A549 (cell line): ENCODE data around the gene PTPRN2. TPM values are rescaled to one million over a fixed set of nuclear protein-coding genes. Genes with fewer than 3 reads are reported as not detected.

Source experiments
- ATAC-seq, 2 experiments: fragments of 200-7000 bp in 1 of 2; fragments of >200 bp in 1 of 2; cut with Nextera tagmentation in 1 of 2; cut with Tn5 transposase in 1 of 2; 3 replicates each; pipeline versions ENCODE4 v1.8.0 to v1.9.1; 2018 to 2020; ENCODE audit warnings: mild to moderate bottlenecking in 1 of 2, moderate library complexity in 1 of 2
- CTCF ChIA-PET: fragments of 300-600 bp; sonication (Branson Sonifier 250); formaldehyde crosslinking; extraction: SDS; loops from one replicate; lab custom pipeline; 2021; ENCODE audit warnings: antibody characterized with exemption, inconsistent platforms; lab: Yijun Ruan, JAX
- POLR2A ChIA-PET: fragments of 350-600 bp; formaldehyde crosslinking; extraction: SDS; loops from one replicate; lab custom pipeline; 2021; ENCODE audit warnings: antibody characterized with exemption, inconsistent platforms; lab: Yijun Ruan, JAX
- DNase-seq, 2 experiments: peaks; one replicate each; pipeline versions ENCODE4 v3.0.0 to v3.0.0-alpha.2; 2011 to 2016; ENCODE audit warnings: low read depth in 1 of 2, low spot score in 1 of 2
- FAIRE-seq: peaks from 2 replicates; lab custom pipeline; 2011; peaks lifted over from hg19 to GRCh38; lab: Jason Lieb, UNC
- H3K27ac ChIP-seq, 2 experiments: fragments of >200 bp; sonication (Bioruptor Twin); formaldehyde crosslinking; 3 replicates each; pipeline ENCODE4 v1.5.1; 2016 to 2017
- H3K4me1 ChIP-seq: fragments of >200 bp; sonication (Bioruptor Twin); formaldehyde crosslinking; 3 replicates; pipeline ENCODE4 v1.6.1; 2016
- H3K4me2 ChIP-seq: fragments of >200 bp; sonication (Bioruptor Twin); formaldehyde crosslinking; 3 replicates; pipeline ENCODE4 v1.6.1; 2016
- H3K4me3 ChIP-seq: fragments of >200 bp; sonication (Bioruptor Twin); formaldehyde crosslinking; 3 replicates; pipeline ENCODE4 v1.5.1; 2016
- H3K9me3 ChIP-seq: fragments of >200 bp; sonication (Bioruptor Twin); formaldehyde crosslinking; 3 replicates; pipeline ENCODE4 v1.6.1; 2016
- CBX2 ChIP-seq: fragments of 200-600 bp; sonication (generic); IDR thresholded peaks from 2 replicates; pipeline ENCODE4 v1.6.1; 2016; ENCODE audit warnings: low read depth, mild to moderate bottlenecking, borderline replicate concordance
- CHD2 ChIP-seq: fragments of 150-350 bp; IDR thresholded peaks from 2 replicates; pipeline ENCODE4 v1.6.1; 2014; ENCODE audit warnings: low read length; ENCODE audit not compliant: partially characterized antibody
- HDAC2 ChIP-seq: fragments of 200-600 bp; sonication (generic); IDR thresholded peaks from 2 replicates; pipeline ENCODE4 v1.6.1; 2016
- HEYL ChIP-seq: fragments of 250-450 bp; sonication (Bioruptor Pico); IDR thresholded peaks from 2 replicates; pipeline ENCODE4 v1.8.0; 2021; ENCODE audit warnings: mild to moderate bottlenecking, moderate library complexity
- HOXA7 ChIP-seq: fragments of 250-450 bp; sonication (Bioruptor Pico); IDR thresholded peaks from 2 replicates; pipeline ENCODE4 v1.5.0; 2020; ENCODE audit warnings: mild to moderate bottlenecking, moderate library complexity
- JUN ChIP-seq, 2 experiments: fragments of >200 bp; sonication (Bioruptor Twin); formaldehyde crosslinking; IDR thresholded peaks; 2 replicates in 1 of 2; 3 replicates in 1 of 2; pipeline ENCODE4 v1.6.1; 2016 to 2017
- JUNB ChIP-seq: fragments of >200 bp; sonication (Bioruptor Twin); formaldehyde crosslinking; IDR thresholded peaks from 2 replicates; pipeline ENCODE4 v1.6.1; 2016
- KDM1A ChIP-seq: fragments of 200-600 bp; sonication (generic); IDR thresholded peaks from 2 replicates; pipeline ENCODE4 v1.6.1; 2016; ENCODE audit warnings: low read depth, mild to moderate bottlenecking
- KDM5A ChIP-seq: fragments of 200-600 bp; sonication (generic); IDR thresholded peaks from 2 replicates; pipeline ENCODE4 v1.6.1; 2016; ENCODE audit warnings: antibody characterized with exemption, mild to moderate bottlenecking
- MAFK ChIP-seq: fragments of 450-650 bp; IDR thresholded peaks from 2 replicates; pipeline ENCODE4 v1.6.1; 2014; ENCODE audit not compliant: partially characterized antibody
- NFE2L2 ChIP-seq: fragments of 150-350 bp; conservative IDR thresholded peaks from 2 replicates; pipeline ENCODE4 v1.6.1; 2014; ENCODE audit warnings: low read length
- NPAS2 ChIP-seq: fragments of 250-450 bp; sonication (Bioruptor Pico); IDR thresholded peaks from 2 replicates; pipeline ENCODE4 v1.8.0; 2022; ENCODE audit warnings: mild to moderate bottlenecking, moderate library complexity, borderline replicate concordance
- PHF8 ChIP-seq: fragments of 200-600 bp; sonication (generic); IDR thresholded peaks from 2 replicates; pipeline ENCODE4 v1.6.1; 2016; ENCODE audit warnings: low read depth, mild to moderate bottlenecking, antibody characterized with exemption, moderate library complexity, borderline replicate concordance
- RAD21 ChIP-seq, 2 experiments: fragments of >200 bp in 1 of 2; sonication (Bioruptor Twin) in 1 of 2; formaldehyde crosslinking in 1 of 2; IDR thresholded peaks in 1 of 2; conservative IDR thresholded peaks in 1 of 2; 2 replicates in 1 of 2; 3 replicates in 1 of 2; pipeline ENCODE4 v1.6.1; 2012 to 2018; ENCODE audit warnings: inconsistent platforms in 1 of 2
- RARB ChIP-seq: fragments of 250-450 bp; sonication (Bioruptor Pico); IDR thresholded peaks from 2 replicates; pipeline ENCODE4 v1.8.0; 2021; ENCODE audit warnings: mild to moderate bottlenecking, moderate library complexity
- RFX5 ChIP-seq: fragments of 450-650 bp; IDR thresholded peaks from 2 replicates; pipeline ENCODE4 v1.7.1; 2014; ENCODE audit warnings: antibody characterized with exemption, mild to moderate bottlenecking, moderate library complexity
- SMC3 ChIP-seq: fragments of >200 bp; sonication (Bioruptor Twin); formaldehyde crosslinking; IDR thresholded peaks from 3 replicates; pipeline ENCODE4 v1.6.1; 2018; ENCODE audit warnings: inconsistent platforms
- TFCP2L1 ChIP-seq: fragments of 250-450 bp; sonication (Bioruptor Pico); IDR thresholded peaks from 2 replicates; pipeline ENCODE4 v1.5.0; 2021; ENCODE audit warnings: mild to moderate bottlenecking
- TP53 ChIP-seq: fragments of 250-450 bp; sonication (Bioruptor Pico); IDR thresholded peaks from 2 replicates; pipeline ENCODE4 v1.5.0; 2021; ENCODE audit warnings: mild to moderate bottlenecking, moderate library complexity
- WGBS: methylation state at CpG from one replicate; pipeline ENCODE4 v1.1.6; 2017; ENCODE audit errors: missing lambda C conversion rate; 5-methylcytosine and 5-hydroxymethylcytosine counted together
- polyA plus RNA-seq, 4 experiments: library from polyadenylated mRNA; depleted of rRNA in 3 of 4; stranded (reverse); fragments of >200 nt; fragmentation: RNase III in 1 of 4; extraction: RNeasy Plus Mini Kit Qiagen cat#74134 plus additional on column Dnase treatment in 1 of 4; gene quantifications; 2 replicates in 3 of 4; 3 replicates in 1 of 4; pipeline ENCODE4 v1.2.3, GENCODE V29; 2011 to 2017
- TF ChIP-seq, protein P1 (sequence below): fragments of 150-350 bp; IDR thresholded peaks from 2 replicates; pipeline ENCODE4 v1.6.1; 2014; ENCODE audit warnings: low read depth, mild to moderate bottlenecking, low read length
- TF ChIP-seq, protein P2 (sequence below): fragments of >200 bp; sonication (Bioruptor Twin); formaldehyde crosslinking; IDR thresholded peaks from 2 replicates; pipeline ENCODE4 v1.6.1; 2016
- TF ChIP-seq, protein P3 (sequence below): fragments of 200-600 bp; sonication (generic); IDR thresholded peaks from 2 replicates; pipeline ENCODE4 v1.6.1; 2016; ENCODE audit warnings: antibody characterized with exemption, mild to moderate bottlenecking, moderate library complexity
- TF ChIP-seq, protein P4 (sequence below): IDR thresholded peaks from 2 replicates; pipeline ENCODE4 v1.6.1; 2012
- TF ChIP-seq, protein P5 (sequence below): fragments of 450-650 bp; IDR thresholded peaks from 2 replicates; pipeline ENCODE4 v1.6.1; 2014; ENCODE audit warnings: antibody characterized with exemption
- TF ChIP-seq, protein P6 (sequence below): IDR thresholded peaks from 2 replicates; pipeline ENCODE4 v1.6.1; 2012
- TF ChIP-seq, protein P7 (sequence below): fragments of >200 bp; sonication (Bioruptor Twin); formaldehyde crosslinking; IDR thresholded peaks from 3 replicates; pipeline ENCODE4 v1.6.1; 2016

PTPRN2 gene
- polyA plus RNA-seq, 2 of the 4 experiments (the other 2 are of a cell fraction): 0.41 to 1.2 TPM

DNA sequence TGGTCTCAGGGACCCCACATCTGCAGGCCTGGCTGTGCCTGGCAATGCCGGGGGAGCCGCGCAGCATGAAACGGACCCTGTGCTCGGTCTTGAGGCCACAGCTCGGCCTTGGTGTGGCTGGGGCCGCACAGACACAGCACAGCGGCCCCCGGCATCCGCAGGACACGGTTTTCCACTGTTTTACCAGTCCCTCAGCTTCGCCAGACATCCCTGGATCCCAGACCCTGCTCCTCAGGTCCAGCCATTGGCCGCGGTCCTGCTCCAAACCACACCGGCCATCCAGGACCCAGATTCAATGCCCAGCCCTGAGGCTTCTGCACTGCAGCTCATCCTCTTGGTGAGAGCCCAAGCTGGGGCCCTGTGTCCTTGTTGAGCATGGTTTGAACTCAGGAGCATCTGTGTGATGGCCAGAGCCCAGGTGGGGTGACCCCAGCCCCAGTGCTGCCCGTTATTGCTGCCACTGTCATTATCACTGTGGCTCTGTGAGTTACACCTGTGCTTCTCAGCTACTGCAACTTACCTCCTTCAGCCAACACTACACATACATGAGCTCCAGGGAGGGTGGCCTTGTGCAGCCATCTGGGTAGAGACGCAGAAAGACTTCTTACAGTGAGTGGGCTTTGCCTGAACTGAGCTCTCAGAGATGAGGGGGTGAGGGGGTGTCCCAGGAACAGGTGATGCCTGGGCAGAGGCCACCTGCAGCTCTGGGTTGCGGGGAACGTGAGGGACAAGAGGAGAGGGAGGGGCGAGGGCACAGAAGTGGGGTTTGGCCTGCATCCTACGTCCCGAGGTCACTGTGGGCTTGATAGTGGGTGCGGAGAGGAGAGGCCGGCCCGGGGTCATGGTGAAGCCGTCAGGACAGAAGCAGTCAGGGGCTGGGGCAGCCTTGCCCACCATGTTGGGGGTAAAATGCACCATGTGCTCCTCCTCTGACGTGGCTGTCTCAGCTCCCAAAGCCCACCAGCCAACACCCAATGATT, 567.6 kb downstream of the PTPRN2 start:
- TF ChIP-seq PHF8 (no peak), SMC3 (no peak), TFCP2L1 (no peak), MAFK (no peak), HOXA7 (CRISPR knock-in tag) (no peak), NPAS2 (CRISPR knock-in tag) (no peak), CBX2 (no peak)
- TF ChIP-seq, protein P1, sequence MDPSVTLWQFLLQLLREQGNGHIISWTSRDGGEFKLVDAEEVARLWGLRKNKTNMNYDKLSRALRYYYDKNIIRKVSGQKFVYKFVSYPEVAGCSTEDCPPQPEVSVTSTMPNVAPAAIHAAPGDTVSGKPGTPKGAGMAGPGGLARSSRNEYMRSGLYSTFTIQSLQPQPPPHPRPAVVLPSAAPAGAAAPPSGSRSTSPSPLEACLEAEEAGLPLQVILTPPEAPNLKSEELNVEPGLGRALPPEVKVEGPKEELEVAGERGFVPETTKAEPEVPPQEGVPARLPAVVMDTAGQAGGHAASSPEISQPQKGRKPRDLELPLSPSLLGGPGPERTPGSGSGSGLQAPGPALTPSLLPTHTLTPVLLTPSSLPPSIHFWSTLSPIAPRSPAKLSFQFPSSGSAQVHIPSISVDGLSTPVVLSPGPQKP: no peak
- TF ChIP-seq, protein P2, sequence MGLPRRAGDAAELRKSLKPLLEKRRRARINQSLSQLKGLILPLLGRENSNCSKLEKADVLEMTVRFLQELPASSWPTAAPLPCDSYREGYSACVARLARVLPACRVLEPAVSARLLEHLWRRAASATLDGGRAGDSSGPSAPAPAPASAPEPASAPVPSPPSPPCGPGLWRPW: no peak
- TF ChIP-seq, protein P3, sequence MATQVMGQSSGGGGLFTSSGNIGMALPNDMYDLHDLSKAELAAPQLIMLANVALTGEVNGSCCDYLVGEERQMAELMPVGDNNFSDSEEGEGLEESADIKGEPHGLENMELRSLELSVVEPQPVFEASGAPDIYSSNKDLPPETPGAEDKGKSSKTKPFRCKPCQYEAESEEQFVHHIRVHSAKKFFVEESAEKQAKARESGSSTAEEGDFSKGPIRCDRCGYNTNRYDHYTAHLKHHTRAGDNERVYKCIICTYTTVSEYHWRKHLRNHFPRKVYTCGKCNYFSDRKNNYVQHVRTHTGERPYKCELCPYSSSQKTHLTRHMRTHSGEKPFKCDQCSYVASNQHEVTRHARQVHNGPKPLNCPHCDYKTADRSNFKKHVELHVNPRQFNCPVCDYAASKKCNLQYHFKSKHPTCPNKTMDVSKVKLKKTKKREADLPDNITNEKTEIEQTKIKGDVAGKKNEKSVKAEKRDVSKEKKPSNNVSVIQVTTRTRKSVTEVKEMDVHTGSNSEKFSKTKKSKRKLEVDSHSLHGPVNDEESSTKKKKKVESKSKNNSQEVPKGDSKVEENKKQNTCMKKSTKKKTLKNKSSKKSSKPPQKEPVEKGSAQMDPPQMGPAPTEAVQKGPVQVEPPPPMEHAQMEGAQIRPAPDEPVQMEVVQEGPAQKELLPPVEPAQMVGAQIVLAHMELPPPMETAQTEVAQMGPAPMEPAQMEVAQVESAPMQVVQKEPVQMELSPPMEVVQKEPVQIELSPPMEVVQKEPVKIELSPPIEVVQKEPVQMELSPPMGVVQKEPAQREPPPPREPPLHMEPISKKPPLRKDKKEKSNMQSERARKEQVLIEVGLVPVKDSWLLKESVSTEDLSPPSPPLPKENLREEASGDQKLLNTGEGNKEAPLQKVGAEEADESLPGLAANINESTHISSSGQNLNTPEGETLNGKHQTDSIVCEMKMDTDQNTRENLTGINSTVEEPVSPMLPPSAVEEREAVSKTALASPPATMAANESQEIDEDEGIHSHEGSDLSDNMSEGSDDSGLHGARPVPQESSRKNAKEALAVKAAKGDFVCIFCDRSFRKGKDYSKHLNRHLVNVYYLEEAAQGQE: no peak
- TF ChIP-seq, protein P4, sequence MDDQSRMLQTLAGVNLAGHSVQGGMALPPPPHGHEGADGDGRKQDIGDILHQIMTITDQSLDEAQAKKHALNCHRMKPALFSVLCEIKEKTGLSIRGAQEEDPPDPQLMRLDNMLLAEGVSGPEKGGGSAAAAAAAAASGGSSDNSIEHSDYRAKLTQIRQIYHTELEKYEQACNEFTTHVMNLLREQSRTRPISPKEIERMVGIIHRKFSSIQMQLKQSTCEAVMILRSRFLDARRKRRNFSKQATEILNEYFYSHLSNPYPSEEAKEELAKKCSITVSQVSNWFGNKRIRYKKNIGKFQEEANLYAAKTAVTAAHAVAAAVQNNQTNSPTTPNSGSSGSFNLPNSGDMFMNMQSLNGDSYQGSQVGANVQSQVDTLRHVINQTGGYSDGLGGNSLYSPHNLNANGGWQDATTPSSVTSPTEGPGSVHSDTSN: no peak
- Histone ChIP-seq H3K9me3 (no peaks in the 10 kb centered on the region), H3K4me1 (no peaks in the 10 kb centered on the region), H3K4me2 (no peak overlapping the region), H3K27ac (no peak overlapping the region), H3K4me3 (no peak overlapping the region)
- no peak for ATAC-seq
- ChIA-PET CTCF (interaction anchor here (0.6 kb wide), 1 partner anchor 8 kb away, joined by 3 read pairs; no protein-coding TSS in a partner anchor), POLR2A (no interaction called here)
- no peak for DNase-seq
- no peak for FAIRE-seq
- WGBS: 47% methylated on average over 27 of the region's 27 CpGs

DNA sequence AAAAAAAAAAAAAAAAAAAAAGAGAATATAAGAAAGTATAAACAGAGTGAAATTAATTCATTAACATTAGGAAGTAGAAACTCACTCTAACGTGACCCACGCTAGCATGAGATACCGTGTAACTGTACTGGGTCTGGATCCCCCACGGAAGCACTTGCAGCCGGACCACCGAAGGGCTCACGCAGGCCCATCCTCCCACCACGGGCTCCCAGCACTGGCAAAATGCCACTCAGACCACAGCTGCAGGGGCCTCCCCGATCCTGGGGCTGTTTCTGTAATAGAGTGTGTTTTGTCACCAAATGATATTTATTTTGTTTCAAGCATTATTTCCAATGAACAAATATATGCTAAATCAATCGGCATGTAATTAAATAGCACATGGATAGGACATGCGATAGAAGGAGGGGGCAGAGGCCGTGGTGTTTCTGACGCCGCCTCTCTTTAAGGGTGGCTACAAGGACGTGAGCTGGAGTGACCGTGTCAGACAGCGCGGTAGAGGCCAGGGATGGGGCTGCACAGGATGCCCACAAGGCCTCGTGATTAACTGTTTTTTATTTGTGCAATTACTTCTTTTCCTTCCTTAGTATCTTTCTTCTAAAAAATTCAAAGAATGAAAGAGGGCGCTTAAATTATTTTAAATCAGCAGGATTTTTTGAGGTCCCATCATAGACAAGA, 568.5 kb downstream of the PTPRN2 start:
- DNase-seq (no peak), ATAC-seq (no peak), FAIRE-seq (no peak)
- H3K4me2 ChIP-seq: no peak overlapping the region
- TF ChIP-seq RARB: no peak
- TF ChIP-seq, protein P5, sequence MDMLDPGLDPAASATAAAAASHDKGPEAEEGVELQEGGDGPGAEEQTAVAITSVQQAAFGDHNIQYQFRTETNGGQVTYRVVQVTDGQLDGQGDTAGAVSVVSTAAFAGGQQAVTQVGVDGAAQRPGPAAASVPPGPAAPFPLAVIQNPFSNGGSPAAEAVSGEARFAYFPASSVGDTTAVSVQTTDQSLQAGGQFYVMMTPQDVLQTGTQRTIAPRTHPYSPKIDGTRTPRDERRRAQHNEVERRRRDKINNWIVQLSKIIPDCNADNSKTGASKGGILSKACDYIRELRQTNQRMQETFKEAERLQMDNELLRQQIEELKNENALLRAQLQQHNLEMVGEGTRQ: no peak
- TF ChIP-seq, protein P6, sequence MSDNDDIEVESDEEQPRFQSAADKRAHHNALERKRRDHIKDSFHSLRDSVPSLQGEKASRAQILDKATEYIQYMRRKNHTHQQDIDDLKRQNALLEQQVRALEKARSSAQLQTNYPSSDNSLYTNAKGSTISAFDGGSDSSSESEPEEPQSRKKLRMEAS: no peak
- no peak for TF ChIP-seq HEYL
- no peak for TF ChIP-seq NFE2L2
- TF ChIP-seq KDM5A: no peak
- TF ChIP-seq JUN (IDR thresholded peaks at IDR 0.05): no peak
- no peak for TF ChIP-seq CHD2
- TF ChIP-seq KDM1A: no peak
- TF ChIP-seq CBX2: no peak
- TF ChIP-seq, protein P7, sequence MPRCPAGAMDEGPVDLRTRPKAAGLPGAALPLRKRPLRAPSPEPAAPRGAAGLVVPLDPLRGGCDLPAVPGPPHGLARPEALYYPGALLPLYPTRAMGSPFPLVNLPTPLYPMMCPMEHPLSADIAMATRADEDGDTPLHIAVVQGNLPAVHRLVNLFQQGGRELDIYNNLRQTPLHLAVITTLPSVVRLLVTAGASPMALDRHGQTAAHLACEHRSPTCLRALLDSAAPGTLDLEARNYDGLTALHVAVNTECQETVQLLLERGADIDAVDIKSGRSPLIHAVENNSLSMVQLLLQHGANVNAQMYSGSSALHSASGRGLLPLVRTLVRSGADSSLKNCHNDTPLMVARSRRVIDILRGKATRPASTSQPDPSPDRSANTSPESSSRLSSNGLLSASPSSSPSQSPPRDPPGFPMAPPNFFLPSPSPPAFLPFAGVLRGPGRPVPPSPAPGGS: no peak
- TF ChIP-seq SMC3: no peak
- no peak for TF ChIP-seq TP53 (CRISPR knock-in tag)
- no peak for TF ChIP-seq HDAC2
- TF ChIP-seq MAFK: no peak
- TF ChIP-seq RFX5: no peak
- no peak for TF ChIP-seq JUNB
- TF ChIP-seq RAD21 (conservative IDR thresholded peaks at IDR 0.05 in 1 of 2, IDR thresholded peaks at IDR 0.05 in 1 of 2): no peak
- POLR2A ChIA-PET: no interaction called here
- no peak overlapping the region for H3K27ac ChIP-seq
- no peaks in the 10 kb centered on the region for H3K4me1 ChIP-seq
- CTCF ChIA-PET: no interaction called here
- H3K9me3 ChIP-seq: no peaks in the 10 kb centered on the region
- H3K4me3 ChIP-seq: no peak overlapping the region
- 68% methylated on average over 20 of the region's 20 CpGs for WGBS
